ENCODE measurements around the gene ACSL4.

GRCh38 chrX:109643687-109644086 lies 89.4 kb downstream of the ACSL4 start:
- TF ChIP-seq, protein P1, sequence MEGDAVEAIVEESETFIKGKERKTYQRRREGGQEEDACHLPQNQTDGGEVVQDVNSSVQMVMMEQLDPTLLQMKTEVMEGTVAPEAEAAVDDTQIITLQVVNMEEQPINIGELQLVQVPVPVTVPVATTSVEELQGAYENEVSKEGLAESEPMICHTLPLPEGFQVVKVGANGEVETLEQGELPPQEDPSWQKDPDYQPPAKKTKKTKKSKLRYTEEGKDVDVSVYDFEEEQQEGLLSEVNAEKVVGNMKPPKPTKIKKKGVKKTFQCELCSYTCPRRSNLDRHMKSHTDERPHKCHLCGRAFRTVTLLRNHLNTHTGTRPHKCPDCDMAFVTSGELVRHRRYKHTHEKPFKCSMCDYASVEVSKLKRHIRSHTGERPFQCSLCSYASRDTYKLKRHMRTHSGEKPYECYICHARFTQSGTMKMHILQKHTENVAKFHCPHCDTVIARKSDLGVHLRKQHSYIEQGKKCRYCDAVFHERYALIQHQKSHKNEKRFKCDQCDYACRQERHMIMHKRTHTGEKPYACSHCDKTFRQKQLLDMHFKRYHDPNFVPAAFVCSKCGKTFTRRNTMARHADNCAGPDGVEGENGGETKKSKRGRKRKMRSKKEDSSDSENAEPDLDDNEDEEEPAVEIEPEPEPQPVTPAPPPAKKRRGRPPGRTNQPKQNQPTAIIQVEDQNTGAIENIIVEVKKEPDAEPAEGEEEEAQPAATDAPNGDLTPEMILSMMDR (IDR thresholded peaks at IDR 0.05; ENCODE audit: low read depth, low read length): no peak
- TF ChIP-seq, protein P2, sequence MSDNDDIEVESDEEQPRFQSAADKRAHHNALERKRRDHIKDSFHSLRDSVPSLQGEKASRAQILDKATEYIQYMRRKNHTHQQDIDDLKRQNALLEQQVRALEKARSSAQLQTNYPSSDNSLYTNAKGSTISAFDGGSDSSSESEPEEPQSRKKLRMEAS (IDR thresholded peaks at IDR 0.05; ENCODE audit: low read depth, low read length): no peak
- no peak for TF ChIP-seq POLR2A (IDR thresholded peaks at IDR 0.05; ENCODE audit: extremely low read depth, insufficient read length)

All from NB4 (cell line).